GM19467 (cell line): ENCODE measurements around the gene SYT13.

Experiments
- ATAC-seq: cut with Tn5 transposase; IDR thresholded peaks from one replicate; pipeline ENCODE4 v1.9.1; 2021; ENCODE audit warnings: mild to moderate bottlenecking, moderate library complexity; ENCODE audit not compliant: unreplicated experiment

The SYT13 gene

GRCh38 chr11:45275828-45276227 is 10.3 kb downstream of the SYT13 start:
- ATAC-seq, result no peak

GRCh38 chr11:45274206-45274605 is 11.9 kb downstream of the SYT13 start:
- ATAC-seq, result no peak

DNA sequence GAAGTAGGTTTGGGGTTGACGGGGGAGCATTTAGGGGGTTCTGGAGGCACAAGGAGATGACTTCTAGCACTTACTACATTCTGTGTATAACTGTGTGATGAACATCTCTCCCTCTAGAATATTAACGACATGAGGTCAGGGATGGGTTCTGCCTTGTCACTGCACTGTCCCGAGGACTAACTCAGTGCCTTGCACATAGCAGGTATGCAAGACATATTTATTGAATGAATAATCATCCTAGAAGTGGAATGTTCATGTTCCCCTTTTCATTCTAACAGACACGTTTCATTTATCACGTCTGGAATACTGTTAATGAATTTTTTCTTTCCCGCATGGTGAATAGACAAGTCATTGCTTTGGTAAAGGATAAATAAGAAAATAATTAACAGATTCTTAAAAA is 12.6 kb downstream of the SYT13 start:
- ATAC-seq, result no peak

DNA sequence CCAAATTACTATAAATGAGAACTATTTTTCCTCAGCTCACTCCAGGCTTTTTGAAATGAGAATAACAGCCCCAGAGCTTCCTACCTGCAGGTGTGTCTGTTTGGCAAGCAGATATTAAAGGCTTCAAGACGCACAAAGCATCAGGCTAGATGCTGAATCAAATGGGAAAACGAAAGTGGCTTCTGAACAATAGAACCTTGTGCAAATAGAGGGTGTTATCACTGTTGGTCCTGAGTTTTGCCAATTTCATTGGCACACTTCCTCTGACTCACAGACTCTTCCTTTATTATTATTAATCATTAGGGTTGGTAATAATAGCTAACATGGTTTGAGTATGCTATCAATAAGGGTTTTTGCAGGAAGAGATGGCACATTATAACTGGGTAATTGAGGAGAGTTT is 13.4 kb downstream of the SYT13 start:
- no peak for ATAC-seq

GRCh38 chr11:45270946-45271716 is 15.0 kb downstream of the SYT13 start:
- no peak for ATAC-seq

- no peak for ATAC-seq
Observed at GRCh38 chr11:45269678-45270077, 16.5 kb downstream of the SYT13 start.

GRCh38 chr11:45267652-45268299 is 18.4 kb downstream of the SYT13 start:
- no peak for ATAC-seq

DNA sequence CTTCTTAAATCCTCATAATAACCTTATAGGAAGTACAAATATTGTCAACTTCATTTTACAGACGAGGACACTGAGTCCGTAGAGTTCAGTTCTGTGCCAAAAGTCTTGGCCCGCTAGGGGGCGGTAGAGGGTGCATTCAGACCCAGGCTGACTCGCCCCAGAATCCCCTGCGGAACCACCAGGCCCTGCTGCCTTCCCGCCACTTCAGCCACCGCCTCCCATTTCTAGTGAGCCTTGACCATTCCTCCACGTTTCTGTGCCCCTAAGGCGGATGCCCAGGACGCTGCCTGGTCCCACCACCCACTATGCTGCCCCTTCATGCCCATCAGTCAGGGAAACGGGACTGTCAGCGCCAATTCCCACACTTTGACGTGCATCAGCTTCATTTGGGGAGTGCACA is 19.1 kb downstream of the SYT13 start:
- ATAC-seq, result no peak

- ATAC-seq, result no peak
Observed at GRCh38 chr11:45266676-45267020, 19.5 kb downstream of the SYT13 start.

DNA sequence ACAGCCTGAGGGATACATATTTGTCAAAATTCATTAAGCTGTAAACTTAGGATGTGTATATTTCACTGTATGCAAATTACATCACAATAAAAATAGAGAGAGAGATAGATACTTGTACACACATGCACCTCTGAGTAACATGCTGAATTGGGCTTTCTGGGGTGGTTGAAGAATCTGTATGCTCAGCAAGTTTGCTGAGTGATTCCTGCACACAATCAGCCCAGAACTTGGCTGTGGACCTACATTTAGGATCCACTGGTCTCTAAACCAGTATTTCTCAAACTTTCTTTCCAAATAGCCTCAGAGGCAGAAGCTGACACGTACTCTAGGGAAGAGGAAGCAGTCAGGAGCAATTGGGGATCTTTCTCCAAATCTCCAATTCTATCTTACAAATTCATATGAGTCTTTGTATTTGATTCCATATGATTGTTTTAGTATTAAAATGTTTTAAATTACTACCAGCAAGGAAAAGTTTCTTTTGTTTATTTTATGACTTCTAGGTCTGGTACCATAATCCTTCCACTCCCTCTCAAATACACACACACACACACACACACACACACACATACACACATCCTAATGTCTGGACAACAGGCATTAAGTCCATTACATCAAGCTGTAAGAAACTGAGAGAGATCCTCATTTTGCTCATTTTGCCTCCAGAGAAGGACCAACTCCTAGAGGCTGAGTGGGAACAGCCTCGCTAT is 20.0 kb downstream of the SYT13 start:
- ATAC-seq, result no peak

- ATAC-seq, result no peak
Observed at GRCh38 chr11:45264839-45265515, 21.2 kb downstream of the SYT13 start.

GRCh38 chr11:45263773-45264172 is 22.4 kb downstream of the SYT13 start:
- no peak for ATAC-seq

GRCh38 chr11:45262900-45263299 is 23.2 kb downstream of the SYT13 start:
- ATAC-seq, result no peak

DNA sequence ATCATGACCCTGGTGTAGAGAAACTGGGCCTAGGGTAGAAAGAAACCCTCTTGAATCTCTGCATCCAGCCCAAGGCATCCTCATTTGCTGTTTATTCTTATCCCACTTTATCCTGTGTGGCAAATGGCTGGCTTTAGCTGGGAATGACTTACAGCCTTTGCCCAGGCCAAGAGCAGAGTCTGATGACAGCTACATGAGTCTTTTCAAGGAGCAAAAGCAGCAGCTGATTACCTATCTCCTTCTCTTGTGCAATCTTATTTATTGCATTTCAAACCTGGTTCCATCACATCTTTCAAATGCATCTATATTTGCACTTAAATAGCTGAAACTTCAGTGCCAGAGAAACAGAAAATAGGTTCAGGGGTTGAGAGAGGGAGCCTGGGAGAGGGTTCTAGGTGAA is 26.1 kb downstream of the SYT13 start:
- no peak for ATAC-seq

DNA sequence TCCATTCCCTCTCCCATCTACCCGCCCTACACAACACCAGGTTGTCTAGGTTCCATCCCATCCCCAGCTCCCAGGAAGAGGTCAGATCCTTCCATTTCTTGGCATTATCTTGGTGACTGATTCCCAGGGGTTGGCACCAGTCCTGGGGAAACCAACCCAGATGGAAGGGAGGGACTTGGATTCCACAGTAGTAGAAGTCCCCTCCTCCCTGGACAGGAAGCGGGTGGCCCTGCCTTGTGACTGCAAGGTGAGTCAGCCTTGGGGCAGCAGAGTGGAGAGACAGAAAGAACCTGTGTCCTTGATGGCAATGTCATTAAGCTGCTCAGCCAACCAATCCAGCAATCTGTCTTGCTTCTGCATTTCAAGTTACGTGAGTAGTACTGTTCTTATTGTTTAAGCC is 26.5 kb downstream of the SYT13 start:
- no peak for ATAC-seq

- ATAC-seq, result no peak
Observed at GRCh38 chr11:45258982-45259530, 27.1 kb downstream of the SYT13 start.

GRCh38 chr11:45254070-45254469 is 32.1 kb downstream of the SYT13 start:
- no peak for ATAC-seq

- ATAC-seq, result no peak
Observed at GRCh38 chr11:45253640-45254039, 32.5 kb downstream of the SYT13 start.

DNA sequence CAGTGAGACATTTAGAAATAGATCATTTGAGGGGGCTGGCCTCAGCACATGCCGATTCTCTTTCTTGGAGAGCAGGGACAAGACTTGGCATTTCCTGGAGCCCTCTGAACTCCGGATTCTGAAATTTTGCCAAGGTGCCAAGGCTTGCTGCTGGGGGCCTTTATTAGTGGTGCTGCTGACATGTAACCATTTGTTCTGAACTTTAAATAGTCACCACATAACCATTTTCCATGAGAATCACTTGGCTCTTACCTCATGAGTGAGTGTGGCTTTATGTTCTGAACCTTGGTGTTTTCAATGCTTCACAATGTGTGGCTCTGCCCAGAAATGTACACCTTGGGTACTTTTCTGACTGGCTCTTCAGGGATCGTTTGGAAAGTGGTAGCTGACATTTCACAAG is 33.3 kb downstream of the SYT13 start:
- ATAC-seq, result no peak

- no peak for ATAC-seq
Observed at GRCh38 chr11:45252134-45252856, 33.8 kb downstream of the SYT13 start.
